ENCODE results near the gene LYPD1. TPM values are rescaled to one million over a fixed set of nuclear protein-coding genes. Genes with fewer than 3 reads are reported as not detected.

Gene LYPD1
- total and polyA plus RNA-seq, 9 donors = 4.7 to 23.5 (median 7.4) TPM

DNA sequence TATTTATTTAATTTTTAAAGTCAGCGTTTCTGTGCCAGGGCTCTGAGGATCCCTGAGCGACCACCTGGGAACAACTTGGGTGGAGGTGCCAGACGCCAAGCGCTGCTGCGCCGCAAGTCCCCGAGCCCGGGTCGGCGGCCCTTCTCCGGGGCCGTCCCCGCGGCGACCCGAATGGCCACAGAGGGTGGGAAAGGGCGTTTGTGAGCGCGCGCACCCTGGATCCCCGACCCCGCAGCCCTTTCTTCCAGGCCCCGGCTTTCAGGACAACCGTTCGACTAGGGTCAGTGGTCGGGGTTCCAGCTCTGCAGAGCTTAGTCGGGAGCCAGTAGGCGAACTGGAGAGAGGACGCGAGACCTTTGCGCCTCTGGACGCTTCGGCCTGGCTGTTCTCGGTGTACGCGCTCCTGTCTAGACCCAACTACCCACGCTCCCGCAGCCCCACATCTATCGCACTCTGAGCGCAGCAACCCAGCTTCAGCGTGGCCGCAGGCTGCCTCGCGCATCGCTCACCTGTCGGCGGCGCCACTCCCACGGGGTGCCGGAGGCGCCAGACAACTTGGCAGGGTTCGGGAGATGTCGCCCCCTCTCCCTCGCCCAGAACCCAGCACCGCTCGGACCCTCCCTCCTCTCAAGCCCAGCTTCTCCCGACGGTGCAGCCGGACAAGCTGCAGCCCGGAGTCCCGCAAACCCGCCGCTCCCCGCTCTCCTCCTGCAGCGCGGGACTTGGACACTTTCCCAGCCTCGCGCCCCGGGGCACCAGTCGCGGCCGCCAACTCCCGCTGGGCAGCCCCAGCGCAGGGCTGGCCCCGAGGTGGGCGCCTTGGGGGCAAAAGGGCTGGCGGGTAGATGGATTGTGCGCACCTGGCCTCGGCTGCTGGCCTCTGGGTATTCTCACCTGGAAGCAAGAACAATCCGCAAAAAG, 758 bp downstream of the LYPD1 start:
- DNase-seq = peak; percentile 24
- H3K4me3 ChIP-seq (ENCODE audit: low read length) = peak overlapping the region; percentile 39

DNA sequence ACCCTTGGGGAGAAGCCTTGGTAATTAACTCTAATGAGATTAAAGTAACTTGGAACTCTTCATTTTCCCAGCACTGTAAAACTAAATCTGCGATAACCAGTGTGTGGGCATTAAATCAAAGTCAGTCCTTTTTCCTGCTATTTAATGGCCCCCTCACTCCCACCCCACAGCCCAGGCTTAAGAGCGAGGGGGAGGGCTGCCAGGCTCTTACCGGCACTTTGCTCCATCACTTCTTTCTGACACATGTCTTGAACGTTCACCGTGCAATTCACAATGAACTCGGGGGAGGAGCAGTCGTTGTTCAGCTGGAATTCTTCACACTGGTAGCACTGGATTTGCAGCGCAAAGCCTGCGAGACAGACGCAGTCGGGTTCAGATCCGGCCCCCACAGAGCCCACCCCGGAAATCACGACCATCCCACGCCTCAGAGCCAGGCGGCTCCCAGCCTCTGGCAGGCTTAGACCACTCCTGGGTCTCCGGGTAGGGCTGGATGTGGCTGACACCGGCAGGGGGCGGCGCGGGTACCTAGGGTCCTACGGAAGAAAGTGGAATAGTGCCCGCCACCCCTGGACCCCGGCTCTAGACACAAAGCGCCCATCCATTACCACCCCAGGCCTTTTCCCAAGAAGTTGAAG, 1.7 kb downstream of the LYPD1 start:
- Histone ChIP-seq H3K9me3 (replicated peaks; ENCODE audit: control insufficient read depth, low read depth, low read length) (no peaks in the 10 kb centered on the region), H3K36me3 (ENCODE audit: control insufficient read depth, insufficient read depth, low read length) (no peaks in the 10 kb centered on the region), H3K4me3 (ENCODE audit: low read length) (peak overlapping the region; percentile 18), H3K27ac (ENCODE audit: low read length) (no peak overlapping the region), H3K4me1 (ENCODE audit: control insufficient read depth, insufficient read depth, low read length) (peaks cover 30% of the 10 kb centered on the region), H3K27me3 (ENCODE audit: control insufficient read depth, insufficient read depth, low read length) (peaks cover 47% of the 10 kb centered on the region)
- peak; percentile 12 for DNase-seq
- 9% methylated on average over 13 of the region's 25 CpGs for WGBS (ENCODE audit: insufficient coverage)

More for the DNA sequence above, 758 bp downstream of the LYPD1 start:
- no peak overlapping the region for H3K27ac ChIP-seq (ENCODE audit: low read length)
- H3K9me3 ChIP-seq (replicated peaks; ENCODE audit: control insufficient read depth, low read depth, low read length) = no peaks in the 10 kb centered on the region
- peaks cover 30% of the 10 kb centered on the region for H3K4me1 ChIP-seq (ENCODE audit: control insufficient read depth, insufficient read depth, low read length)
- H3K36me3 ChIP-seq (ENCODE audit: control insufficient read depth, insufficient read depth, low read length) = no peaks in the 10 kb centered on the region
- peaks cover 49% of the 10 kb centered on the region for H3K27me3 ChIP-seq (ENCODE audit: control insufficient read depth, insufficient read depth, low read length)
- under 1% methylated on average over 73 of the region's 80 CpGs for WGBS (ENCODE audit: insufficient coverage)

DNA sequence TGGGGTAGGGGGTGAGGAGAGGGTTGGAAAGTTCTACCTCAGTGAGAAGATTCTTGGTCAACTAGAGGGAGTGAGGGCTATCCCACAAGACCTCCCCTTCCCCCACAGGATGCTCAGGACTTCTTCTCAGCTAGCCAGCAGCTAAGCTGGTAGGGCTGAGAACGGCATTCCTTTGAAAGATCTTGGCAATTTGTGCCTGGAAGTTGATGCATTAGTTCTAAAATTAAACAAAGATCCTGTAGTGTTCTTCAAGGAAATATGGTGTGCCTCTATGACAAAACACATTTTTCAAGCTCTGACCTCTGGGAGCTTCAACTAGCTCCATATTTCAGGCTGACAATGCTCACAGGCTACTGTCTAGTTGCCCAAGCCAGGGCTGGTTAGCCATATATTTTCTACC, 2.3 kb downstream of the LYPD1 start:
- Histone ChIP-seq H3K4me3 (ENCODE audit: low read length) (no peak overlapping the region), H3K36me3 (ENCODE audit: control insufficient read depth, insufficient read depth, low read length) (no peaks in the 10 kb centered on the region), H3K4me1 (ENCODE audit: control insufficient read depth, insufficient read depth, low read length) (peaks cover 30% of the 10 kb centered on the region), H3K27me3 (ENCODE audit: control insufficient read depth, insufficient read depth, low read length) (peaks cover 47% of the 10 kb centered on the region), H3K27ac (ENCODE audit: low read length) (no peak overlapping the region), H3K9me3 (replicated peaks; ENCODE audit: control insufficient read depth, low read depth, low read length) (no peaks in the 10 kb centered on the region)
- WGBS (ENCODE audit: insufficient coverage) = 17% methylated on average over 1 of the region's 1 CpG
- no peak for DNase-seq

GRCh38 chr2:132665401-132666140, 4.4 kb downstream of the LYPD1 start:
- no peaks in the 10 kb centered on the region for H3K9me3 ChIP-seq (replicated peaks; ENCODE audit: control insufficient read depth, low read depth, low read length)
- H3K36me3 ChIP-seq (ENCODE audit: control insufficient read depth, insufficient read depth, low read length) = no peaks in the 10 kb centered on the region
- peaks cover 39% of the 10 kb centered on the region for H3K27me3 ChIP-seq (ENCODE audit: control insufficient read depth, insufficient read depth, low read length)
- peaks cover 22% of the 10 kb centered on the region for H3K4me1 ChIP-seq (ENCODE audit: control insufficient read depth, insufficient read depth, low read length)
- WGBS (ENCODE audit: insufficient coverage) = 62% methylated on average over 2 of the region's 4 CpGs
- H3K27ac ChIP-seq (ENCODE audit: low read length) = no peak overlapping the region
- DNase-seq = peak; percentile 43
- no peak overlapping the region for H3K4me3 ChIP-seq (ENCODE audit: low read length)

GRCh38 chr2:132664096-132664495, 5.9 kb downstream of the LYPD1 start:
- no peak overlapping the region for H3K27ac ChIP-seq (ENCODE audit: low read length)
- H3K4me3 ChIP-seq (ENCODE audit: low read length) = no peak overlapping the region
- H3K27me3 ChIP-seq (ENCODE audit: control insufficient read depth, insufficient read depth, low read length) = peaks cover 24% of the 10 kb centered on the region
- H3K4me1 ChIP-seq (ENCODE audit: control insufficient read depth, insufficient read depth, low read length) = peaks cover 9% of the 10 kb centered on the region
- WGBS (ENCODE audit: insufficient coverage) = no CpG with 5 or more reads among the region's 2 CpGs
- no peak for DNase-seq
- H3K36me3 ChIP-seq (ENCODE audit: control insufficient read depth, insufficient read depth, low read length) = no peaks in the 10 kb centered on the region
- no peaks in the 10 kb centered on the region for H3K9me3 ChIP-seq (replicated peaks; ENCODE audit: control insufficient read depth, low read depth, low read length)

- peaks cover 10% of the 10 kb centered on the region for H3K27me3 ChIP-seq (ENCODE audit: control insufficient read depth, insufficient read depth, low read length)
- no peaks in the 10 kb centered on the region for H3K36me3 ChIP-seq (ENCODE audit: control insufficient read depth, insufficient read depth, low read length)
- no peaks in the 10 kb centered on the region for H3K4me1 ChIP-seq (ENCODE audit: control insufficient read depth, insufficient read depth, low read length)
- peak; percentile 38 for DNase-seq
- WGBS (ENCODE audit: insufficient coverage) = no CpG with 5 or more reads among the region's 3 CpGs
- H3K27ac ChIP-seq (ENCODE audit: low read length) = no peak overlapping the region
- no peaks in the 10 kb centered on the region for H3K9me3 ChIP-seq (replicated peaks; ENCODE audit: control insufficient read depth, low read depth, low read length)
- no peak overlapping the region for H3K4me3 ChIP-seq (ENCODE audit: low read length)
Observed at GRCh38 chr2:132662732-132663131, 7.3 kb downstream of the LYPD1 start.

- H3K27me3 ChIP-seq (ENCODE audit: control insufficient read depth, insufficient read depth, low read length) = no peaks in the 10 kb centered on the region
- H3K27ac ChIP-seq (ENCODE audit: low read length) = no peak overlapping the region
- H3K9me3 ChIP-seq (replicated peaks; ENCODE audit: control insufficient read depth, low read depth, low read length) = no peaks in the 10 kb centered on the region
- H3K36me3 ChIP-seq (ENCODE audit: control insufficient read depth, insufficient read depth, low read length) = no peaks in the 10 kb centered on the region
- no peak overlapping the region for H3K4me3 ChIP-seq (ENCODE audit: low read length)
- H3K4me1 ChIP-seq (ENCODE audit: control insufficient read depth, insufficient read depth, low read length) = no peaks in the 10 kb centered on the region
- WGBS (ENCODE audit: insufficient coverage) = 73% methylated on average over 3 of the region's 3 CpGs
- DNase-seq = no peak
Observed at GRCh38 chr2:132659331-132659730, 10.7 kb downstream of the LYPD1 start.

DNA sequence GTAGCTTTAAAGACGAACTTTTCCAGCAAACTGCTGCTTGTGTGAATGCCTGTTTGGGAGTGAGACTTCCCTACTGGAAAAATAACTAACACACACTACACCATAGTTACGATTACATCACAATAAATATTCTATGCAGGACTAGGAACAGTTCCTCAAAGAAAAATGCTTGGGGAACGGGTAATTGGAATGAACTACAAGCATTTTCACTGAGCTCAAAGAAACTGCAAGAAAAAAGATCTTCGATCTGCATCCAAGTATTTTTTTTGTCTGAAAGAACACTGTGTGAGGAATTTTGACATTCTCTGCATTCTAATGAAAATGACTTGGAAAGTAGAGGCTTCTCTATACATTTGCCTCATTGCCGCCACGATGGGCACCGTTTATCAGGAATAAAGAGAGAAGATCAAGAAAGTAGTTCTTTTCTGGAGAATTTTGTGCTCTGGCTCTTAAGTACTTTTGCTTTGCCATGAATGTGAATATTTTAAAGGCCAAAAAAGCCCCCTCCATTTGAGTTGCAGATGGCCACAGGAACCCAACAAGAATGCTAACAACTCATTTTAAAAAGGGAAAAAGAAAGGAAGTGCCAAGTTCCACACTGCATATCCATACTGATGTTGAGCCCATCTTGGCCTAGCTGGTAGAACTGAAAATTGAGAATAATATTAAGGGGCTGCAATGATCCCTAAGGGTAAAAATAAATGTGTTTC, 13.6 kb downstream of the LYPD1 start:
- Histone ChIP-seq H3K27ac (ENCODE audit: low read length) (peak overlapping the region; percentile 71), H3K36me3 (ENCODE audit: control insufficient read depth, insufficient read depth, low read length) (no peaks in the 10 kb centered on the region), H3K27me3 (ENCODE audit: control insufficient read depth, insufficient read depth, low read length) (no peaks in the 10 kb centered on the region), H3K9me3 (replicated peaks; ENCODE audit: control insufficient read depth, low read depth, low read length) (no peaks in the 10 kb centered on the region), H3K4me3 (ENCODE audit: low read length) (no peak overlapping the region), H3K4me1 (ENCODE audit: control insufficient read depth, insufficient read depth, low read length) (no peaks in the 10 kb centered on the region)
- no CpG with 5 or more reads among the region's 7 CpGs for WGBS (ENCODE audit: insufficient coverage)
- peak; percentile 90 for DNase-seq

- no peaks in the 10 kb centered on the region for H3K27me3 ChIP-seq (ENCODE audit: control insufficient read depth, insufficient read depth, low read length)
- no peak overlapping the region for H3K4me3 ChIP-seq (ENCODE audit: low read length)
- no peak for DNase-seq
- 100% methylated on average over 1 of the region's 7 CpGs for WGBS (ENCODE audit: insufficient coverage)
- H3K27ac ChIP-seq (ENCODE audit: low read length) = no peak overlapping the region
- H3K9me3 ChIP-seq (replicated peaks; ENCODE audit: control insufficient read depth, low read depth, low read length) = no peaks in the 10 kb centered on the region
- H3K4me1 ChIP-seq (ENCODE audit: control insufficient read depth, insufficient read depth, low read length) = no peaks in the 10 kb centered on the region
- no peaks in the 10 kb centered on the region for H3K36me3 ChIP-seq (ENCODE audit: control insufficient read depth, insufficient read depth, low read length)
Observed at GRCh38 chr2:132654968-132655367, 15.0 kb downstream of the LYPD1 start.
